Parathyroid adenoma (tissue), 2 donors: ENCODE measurements around the gene GID8.
A peak's percentile ranks its signal among the peaks of the same experiment; 100 is the strongest.

Experiments used
- H2AFZ ChIP-seq: fragments of 300-600 bp; sonication (generic); one replicate; pipeline ENCODE4 v1.7.0; 2017; ENCODE audit warnings: antibody characterized with exemption, mild to moderate bottlenecking
- H3K27ac ChIP-seq: fragments of 300-600 bp; sonication (generic); one replicate; pipeline ENCODE4 v1.7.0; 2017
- H3K27me3 ChIP-seq: fragments of 300-600 bp; sonication (generic); one replicate; pipeline ENCODE4 v1.7.0; 2017; ENCODE audit warnings: low read length; ENCODE audit not compliant: control insufficient read depth, insufficient read depth
- H3K36me3 ChIP-seq: fragments of 300-600 bp; sonication (generic); one replicate; pipeline ENCODE4 v1.7.0; 2017; ENCODE audit warnings: low read length; ENCODE audit not compliant: control insufficient read depth, insufficient read depth
- H3K4me1 ChIP-seq: fragments of 300-600 bp; sonication (generic); one replicate; pipeline ENCODE4 v1.7.0; 2017; ENCODE audit warnings: control low read depth
- H3K4me2 ChIP-seq: fragments of 300-600 bp; sonication (generic); one replicate; pipeline ENCODE4 v1.7.0; 2017; ENCODE audit warnings: low read length
- H3K4me3 ChIP-seq: fragments of 300-600 bp; sonication (generic); one replicate; pipeline ENCODE4 v1.7.0; 2017; ENCODE audit warnings: low read depth, low read length
- H3K79me2 ChIP-seq: fragments of 300-600 bp; sonication (generic); one replicate; pipeline ENCODE4 v1.7.0; 2017; ENCODE audit warnings: control low read depth
- H3K9ac ChIP-seq: fragments of 300-600 bp; sonication (generic); one replicate; pipeline ENCODE4 v1.7.0; 2017; ENCODE audit warnings: mild to moderate bottlenecking
- H3K9me3 ChIP-seq: fragments of 300-600 bp; sonication (generic); one replicate; pipeline ENCODE4 v1.7.0; 2017; ENCODE audit warnings: low read length; ENCODE audit not compliant: control insufficient read depth
- CTCF ChIP-seq: fragments of 300-600 bp; sonication (generic); IDR thresholded peaks from one replicate; pipeline ENCODE4 v1.7.0; 2017; ENCODE audit warnings: antibody characterized with exemption, mild to moderate bottlenecking
- donor health status: primary hyperparathyroidism.

Gene GID8

DNA sequence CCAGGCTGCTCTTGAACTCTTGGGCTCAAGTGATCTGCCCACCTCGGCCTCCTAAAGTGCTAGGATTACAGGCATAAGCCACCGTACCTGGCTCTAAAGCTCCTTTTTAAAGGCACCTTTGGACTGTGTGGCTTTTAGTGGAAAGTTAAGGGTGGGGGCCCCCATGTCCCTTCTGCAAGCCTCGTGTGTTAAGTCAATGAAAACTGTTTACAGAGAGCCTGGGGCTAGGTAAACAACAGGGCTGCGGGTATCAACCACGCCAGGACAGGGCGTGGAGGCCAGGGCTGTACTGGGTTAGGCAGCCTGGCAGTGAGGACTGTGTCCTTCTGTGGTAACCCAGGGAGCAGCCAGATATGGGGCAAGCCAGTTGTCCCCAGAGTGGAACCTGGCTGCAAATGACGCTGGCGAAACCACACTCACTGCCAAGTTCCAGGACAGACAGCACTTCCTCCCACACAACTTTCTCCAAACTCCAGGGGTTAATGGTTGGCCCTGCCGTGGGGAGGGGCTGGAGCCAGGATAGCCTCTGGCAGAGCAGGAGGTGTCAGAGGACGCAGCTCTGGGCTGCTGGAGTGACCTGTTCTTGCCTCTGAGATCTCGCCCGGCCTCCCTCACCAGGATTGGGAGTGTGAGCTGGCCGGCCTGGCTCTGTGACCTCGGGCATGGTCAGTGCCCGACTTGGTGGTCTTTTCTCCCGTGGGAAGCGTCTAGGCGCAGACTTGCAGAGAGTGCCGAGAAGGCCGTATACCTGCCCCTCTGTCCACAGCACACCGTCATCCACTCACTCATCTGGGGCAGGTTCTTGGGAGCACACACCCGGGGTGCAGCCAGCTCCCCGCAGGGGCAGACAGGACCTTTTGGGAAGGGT is 17.8 kb downstream of the GID8 start:
- H3K4me1 ChIP-seq: peaks cover 8% of the 10 kb centered on the region
- H2AFZ ChIP-seq: peak overlapping the region; percentile 59
- peaks cover 10% of the 10 kb centered on the region for H3K79me2 ChIP-seq
- no peak overlapping the region for H3K4me3 ChIP-seq
- H3K27ac ChIP-seq: peak overlapping the region; percentile 29
- no peaks in the 10 kb centered on the region for H3K27me3 ChIP-seq
- no peaks in the 10 kb centered on the region for H3K36me3 ChIP-seq
- H3K9me3 ChIP-seq: no peaks in the 10 kb centered on the region
- H3K4me2 ChIP-seq: no peak overlapping the region
- H3K9ac ChIP-seq: no peak overlapping the region
- TF ChIP-seq CTCF: no peak

GRCh38 chr20:62956387-62957135 is 18.6 kb downstream of the GID8 start:
- H3K4me1 ChIP-seq: peaks cover 8% of the 10 kb centered on the region
- H3K27ac ChIP-seq: no peak overlapping the region
- no peak for TF ChIP-seq CTCF
- no peaks in the 10 kb centered on the region for H3K36me3 ChIP-seq
- peaks cover 7% of the 10 kb centered on the region for H3K79me2 ChIP-seq
- H3K27me3 ChIP-seq: no peaks in the 10 kb centered on the region
- H3K4me3 ChIP-seq: no peak overlapping the region
- H2AFZ ChIP-seq: no peak overlapping the region
- H3K9ac ChIP-seq: no peak overlapping the region
- no peaks in the 10 kb centered on the region for H3K9me3 ChIP-seq
- H3K4me2 ChIP-seq: no peak overlapping the region

DNA sequence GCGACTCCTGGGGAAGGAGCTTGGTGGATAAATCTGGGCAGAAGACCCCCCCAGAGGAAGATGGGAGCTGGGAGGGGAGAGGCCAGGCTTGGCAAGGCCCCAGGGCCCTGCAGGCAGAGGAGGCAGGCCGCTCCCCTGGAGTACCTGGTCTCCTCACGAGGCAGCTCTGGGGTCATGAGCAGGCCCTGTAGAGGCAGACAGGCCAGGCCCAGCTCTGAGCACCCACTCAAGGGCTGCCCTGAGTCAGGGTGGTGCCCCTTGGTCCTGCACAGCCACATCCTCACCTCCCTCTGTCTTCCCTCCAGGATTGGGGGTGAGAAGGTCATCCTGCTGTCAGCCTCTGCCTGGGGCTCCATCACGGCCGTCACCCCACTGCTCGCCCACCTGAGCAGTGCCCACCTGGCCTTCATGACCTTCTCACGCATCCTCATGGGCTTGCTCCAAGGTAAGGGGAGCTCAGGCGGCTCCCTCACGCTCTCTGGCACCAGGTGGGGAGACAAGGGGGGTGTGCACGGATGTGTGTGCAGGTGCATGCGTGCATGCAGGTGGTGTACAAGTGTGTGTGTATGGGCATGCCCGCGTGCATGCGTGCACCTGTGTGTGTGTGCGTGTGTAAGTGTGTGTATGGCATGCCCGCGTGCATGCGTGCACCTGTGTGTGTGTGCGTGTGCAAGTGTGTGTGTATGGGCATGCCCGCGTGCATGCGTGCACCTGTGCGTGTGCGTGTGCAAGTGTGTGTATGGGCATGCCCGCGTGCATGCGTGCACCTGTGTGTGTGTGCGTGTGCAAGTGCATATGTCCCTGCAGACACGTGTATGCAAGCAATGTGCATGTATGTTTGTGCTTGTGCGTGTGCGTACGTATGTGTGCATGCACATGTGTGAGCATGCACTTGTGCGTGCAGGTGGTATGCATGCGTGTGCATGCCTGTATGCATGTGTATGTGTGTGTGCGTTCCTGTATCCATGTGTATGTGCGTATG is 19.5 kb downstream of the GID8 start:
- Histone ChIP-seq H3K9ac (no peak overlapping the region), H3K4me1 (peaks cover 8% of the 10 kb centered on the region), H3K27me3 (no peaks in the 10 kb centered on the region), H3K36me3 (no peaks in the 10 kb centered on the region), H3K9me3 (no peaks in the 10 kb centered on the region), H3K27ac (no peak overlapping the region), H3K4me3 (no peak overlapping the region), H3K4me2 (no peak overlapping the region), H2AFZ (no peak overlapping the region), H3K79me2 (no peaks in the 10 kb centered on the region)
- no peak for TF ChIP-seq CTCF

- Histone ChIP-seq H3K36me3 (no peaks in the 10 kb centered on the region), H3K4me1 (peaks cover 8% of the 10 kb centered on the region), H3K9ac (no peak overlapping the region), H3K79me2 (no peaks in the 10 kb centered on the region), H3K4me2 (no peak overlapping the region), H3K27me3 (no peaks in the 10 kb centered on the region), H3K4me3 (no peak overlapping the region), H3K27ac (no peak overlapping the region), H2AFZ (no peak overlapping the region), H3K9me3 (no peaks in the 10 kb centered on the region)
- no peak for TF ChIP-seq CTCF
Observed at GRCh38 chr20:62958388-62959100, 20.6 kb downstream of the GID8 start.
